Forelimb muscle (tissue), 1 donor: ENCODE results near the gene FHAD1. TPM values are rescaled to one million over a fixed set of nuclear protein-coding genes. Genes with fewer than 3 reads are reported as not detected.
"Not testable (repeated sequence)": the region's sequence is repeated elsewhere in the genome, so short reads cannot be mapped to it uniquely, and the experiment has no call there.

Source experiments
- DNase-seq: peaks from one replicate; pipeline ENCODE4 v3.0.0-alpha.2; 2013; ENCODE audit warnings: low read depth
- polyA plus RNA-seq: library from polyadenylated mRNA; unstranded; fragments of 120-200 nt; gene quantifications from one replicate; pipeline ENCODE4 v1.2.1, GENCODE V29; 2013; ENCODE audit not compliant: insufficient read length

Gene FHAD1
- polyA plus RNA-seq, 1 donor = 1.9 TPM

DNA sequence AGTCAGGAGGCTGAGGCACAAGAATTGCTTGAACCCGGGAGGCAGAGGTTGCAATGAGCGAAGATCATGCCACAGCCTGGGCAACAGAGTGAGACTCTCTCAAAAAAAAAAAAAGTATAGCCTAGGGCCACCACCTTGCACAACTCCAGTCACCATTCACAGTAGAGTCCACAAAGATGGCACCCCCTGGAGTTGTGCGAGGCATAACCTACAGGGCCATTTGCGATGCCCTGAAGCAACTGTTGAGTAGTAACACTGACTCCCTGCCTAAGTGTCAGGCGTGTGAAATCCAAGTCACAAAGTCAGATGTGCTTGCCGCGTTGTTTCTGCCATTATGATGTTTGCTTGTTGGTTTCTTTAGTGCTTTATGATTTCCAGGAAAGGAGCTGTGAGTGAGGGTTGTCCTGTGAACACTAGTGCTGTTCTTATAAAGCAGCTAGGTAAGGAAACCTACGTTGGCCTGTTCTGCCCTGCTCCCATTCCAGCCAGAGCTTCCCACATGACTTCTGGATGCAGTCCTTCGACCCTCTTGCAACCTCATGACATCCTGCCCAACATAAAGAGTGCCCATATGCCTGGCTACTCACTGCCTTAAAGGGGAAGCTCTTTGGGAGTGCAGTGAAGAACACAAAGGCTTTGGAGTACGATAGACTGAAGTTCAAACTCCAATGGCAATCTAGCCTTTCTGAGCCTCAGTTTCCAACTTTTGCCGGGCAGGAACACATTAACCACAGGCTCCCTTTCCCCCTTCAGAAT lies 29.8 kb downstream of the FHAD1 start:
- DNase-seq = no peak

DNA sequence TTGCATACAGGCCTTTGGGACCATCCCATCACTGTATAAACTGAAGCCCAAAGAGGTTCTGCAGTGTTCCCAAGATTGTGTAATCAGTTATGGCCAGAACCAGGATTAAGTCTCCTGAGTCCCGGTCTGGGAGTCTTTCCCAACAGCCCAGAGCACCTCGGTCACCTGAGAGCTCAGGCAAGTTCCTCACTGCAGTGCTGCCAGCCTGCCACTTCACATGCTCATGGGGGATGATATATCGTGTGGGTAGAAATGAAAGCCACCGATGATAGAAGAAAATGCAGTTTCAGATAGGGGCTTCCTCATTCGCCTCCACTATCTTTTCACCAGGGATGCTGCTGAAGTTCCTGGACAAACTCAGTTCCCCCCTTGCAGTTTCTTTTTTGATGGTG lies 30.4 kb downstream of the FHAD1 start:
- no peak for DNase-seq

DNA sequence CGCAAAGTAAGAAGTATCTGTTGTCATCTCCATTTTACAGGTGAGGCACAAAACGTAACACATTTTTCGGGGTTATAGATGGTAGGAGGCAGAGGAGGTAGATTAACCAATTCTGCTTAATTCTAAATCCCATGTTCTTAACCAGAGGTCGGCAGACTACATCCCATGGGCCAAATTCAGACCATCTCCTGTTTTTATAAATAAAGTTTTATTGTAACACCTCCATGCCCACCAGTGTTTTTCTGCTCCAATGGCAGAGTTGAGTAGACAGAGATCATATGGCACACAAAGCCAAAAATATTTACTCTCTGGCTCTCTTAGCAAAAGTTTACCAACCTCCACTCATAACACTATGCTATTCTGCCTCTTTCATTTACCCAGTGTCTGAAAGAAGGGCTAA lies 30.9 kb downstream of the FHAD1 start:
- no peak for DNase-seq

DNA sequence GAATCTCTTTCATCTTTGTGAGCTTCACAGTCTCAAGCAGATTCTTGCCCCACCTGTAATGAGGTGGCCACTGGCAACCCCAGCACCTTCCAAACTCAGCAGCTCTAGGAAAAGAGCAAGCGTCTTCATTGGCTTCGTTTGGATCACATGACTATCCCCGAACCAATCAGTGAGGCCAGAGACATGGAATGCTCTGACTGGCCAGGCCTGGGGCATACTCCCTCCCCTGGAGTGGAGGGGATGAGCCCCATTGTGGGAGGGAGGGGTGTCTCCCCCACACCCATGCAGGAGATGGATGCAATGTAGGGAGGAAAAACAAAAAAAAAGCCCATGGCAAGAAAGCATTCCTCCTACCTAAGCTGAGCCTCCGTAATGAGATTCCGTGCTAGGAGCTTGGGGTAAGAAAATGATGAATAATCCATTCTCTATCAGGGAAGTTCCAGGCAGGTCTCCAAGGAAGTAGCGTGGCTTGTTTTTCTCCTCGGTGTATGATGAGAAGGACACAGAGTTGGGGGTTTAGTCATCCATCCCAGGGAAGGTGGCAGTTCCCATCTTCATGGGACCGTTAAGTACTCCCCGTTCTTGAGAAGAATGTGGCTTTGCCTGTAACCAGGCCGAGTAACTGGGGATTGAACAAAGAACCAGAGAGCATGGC lies 32.7 kb downstream of the FHAD1 start:
- no peak for DNase-seq

DNA sequence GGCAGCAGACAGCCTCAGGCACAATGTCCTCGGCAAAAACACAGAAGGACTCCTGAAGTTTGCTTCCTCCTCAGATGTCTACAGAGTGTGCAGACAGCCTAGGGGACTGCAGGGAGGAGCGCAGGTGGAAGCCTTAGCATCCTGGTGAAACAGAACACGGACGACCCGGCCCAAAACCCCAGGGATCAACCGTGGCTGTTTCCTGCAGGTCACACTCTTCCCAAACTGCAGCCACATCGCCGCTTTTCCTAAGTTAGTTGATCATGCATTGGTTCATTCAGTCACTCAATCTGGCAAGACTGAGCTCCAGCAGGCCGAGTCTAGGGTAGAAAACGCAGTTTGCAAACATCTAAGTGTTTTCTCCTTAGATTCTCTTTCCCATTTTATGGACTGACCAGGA lies 33.4 kb downstream of the FHAD1 start:
- DNase-seq = no peak

DNA sequence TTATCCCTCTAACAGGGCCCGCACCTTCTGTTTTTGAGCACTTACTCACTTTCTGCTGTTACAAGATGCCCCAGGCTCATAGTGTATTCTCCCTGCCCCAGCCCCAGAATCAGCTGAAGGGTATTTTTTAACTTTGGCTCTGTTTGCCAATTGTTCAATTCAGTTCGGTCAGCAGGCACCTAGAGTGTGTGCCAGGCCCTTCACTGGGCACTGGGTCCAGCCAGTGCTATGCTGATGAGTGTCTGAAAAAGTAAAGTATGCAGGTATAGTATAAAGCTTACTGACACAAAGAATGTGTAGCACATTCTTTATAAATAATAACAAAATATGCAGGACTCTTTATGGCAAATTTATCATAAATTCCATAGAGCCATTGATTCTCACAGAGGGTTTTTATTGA lies 35.0 kb downstream of the FHAD1 start:
- no peak for DNase-seq

DNA sequence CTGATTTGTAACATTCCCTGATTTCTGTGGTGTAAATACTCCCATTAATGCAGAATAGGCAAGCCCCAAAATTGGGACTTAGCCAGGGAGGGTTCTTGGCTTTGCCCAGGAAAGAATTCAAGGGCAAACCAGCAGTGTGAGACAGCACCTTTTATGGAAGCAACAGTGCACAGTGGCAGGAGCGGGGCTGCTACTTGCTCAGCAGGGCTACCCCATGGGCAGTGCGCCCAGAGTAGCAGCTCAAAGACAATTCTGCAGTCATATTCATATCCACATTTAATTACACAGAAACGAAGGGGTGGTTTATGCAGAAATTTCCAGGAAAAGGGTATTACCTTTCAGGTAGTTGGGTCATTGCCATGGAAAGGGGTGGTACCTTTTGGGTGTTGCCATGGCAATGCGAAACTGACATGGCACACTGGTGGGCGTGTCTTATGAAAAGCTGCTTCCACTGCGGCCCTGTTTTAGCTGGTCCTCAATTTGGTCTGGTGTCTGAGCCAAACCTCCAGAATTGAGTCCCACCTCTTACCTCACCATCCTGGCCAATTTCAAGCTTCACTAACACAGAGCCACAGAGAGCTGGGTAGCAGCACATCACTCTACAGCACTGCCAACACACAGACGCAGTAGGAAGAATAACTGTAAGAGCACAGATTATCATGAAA lies 35.9 kb downstream of the FHAD1 start:
- DNase-seq = no peak

DNA sequence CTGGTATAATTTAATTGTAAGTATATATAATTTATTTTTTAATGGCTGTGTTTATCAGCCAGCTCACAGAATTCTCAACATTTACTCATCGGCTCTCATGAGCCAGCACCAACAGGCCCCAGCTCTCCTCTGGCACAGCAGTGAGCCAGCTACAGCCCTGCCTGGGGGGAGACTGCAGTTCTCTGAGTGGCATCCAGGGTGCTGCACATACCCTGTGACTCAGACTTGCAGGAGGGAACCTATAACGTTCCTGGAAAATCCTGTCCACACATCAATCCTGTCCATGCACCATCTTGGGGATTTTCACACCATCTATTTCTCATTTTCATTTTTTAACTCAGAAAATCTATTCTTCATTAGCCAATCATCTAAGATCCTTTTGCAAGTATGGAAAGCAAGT lies 36.5 kb downstream of the FHAD1 start:
- no peak for DNase-seq

DNA sequence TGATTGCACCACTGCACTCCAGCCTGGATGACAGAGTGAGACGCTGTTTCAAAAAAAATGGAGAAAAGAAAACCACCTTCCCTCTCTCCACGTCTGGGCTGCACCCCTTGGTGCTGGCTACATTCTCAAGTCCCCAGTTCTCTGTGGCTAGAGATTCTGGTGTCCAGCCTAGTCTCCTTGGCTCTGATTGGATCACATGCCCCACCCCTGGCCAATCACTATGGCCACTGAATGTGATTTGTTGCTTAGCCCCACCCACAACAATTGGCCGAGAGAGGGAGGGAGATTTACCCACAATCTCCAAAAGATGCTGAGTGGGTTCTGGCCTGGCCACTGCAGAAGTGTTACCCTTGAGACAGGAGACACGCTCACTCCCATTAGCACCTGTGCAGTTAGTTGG lies 39.4 kb downstream of the FHAD1 start:
- no peak for DNase-seq

DNA sequence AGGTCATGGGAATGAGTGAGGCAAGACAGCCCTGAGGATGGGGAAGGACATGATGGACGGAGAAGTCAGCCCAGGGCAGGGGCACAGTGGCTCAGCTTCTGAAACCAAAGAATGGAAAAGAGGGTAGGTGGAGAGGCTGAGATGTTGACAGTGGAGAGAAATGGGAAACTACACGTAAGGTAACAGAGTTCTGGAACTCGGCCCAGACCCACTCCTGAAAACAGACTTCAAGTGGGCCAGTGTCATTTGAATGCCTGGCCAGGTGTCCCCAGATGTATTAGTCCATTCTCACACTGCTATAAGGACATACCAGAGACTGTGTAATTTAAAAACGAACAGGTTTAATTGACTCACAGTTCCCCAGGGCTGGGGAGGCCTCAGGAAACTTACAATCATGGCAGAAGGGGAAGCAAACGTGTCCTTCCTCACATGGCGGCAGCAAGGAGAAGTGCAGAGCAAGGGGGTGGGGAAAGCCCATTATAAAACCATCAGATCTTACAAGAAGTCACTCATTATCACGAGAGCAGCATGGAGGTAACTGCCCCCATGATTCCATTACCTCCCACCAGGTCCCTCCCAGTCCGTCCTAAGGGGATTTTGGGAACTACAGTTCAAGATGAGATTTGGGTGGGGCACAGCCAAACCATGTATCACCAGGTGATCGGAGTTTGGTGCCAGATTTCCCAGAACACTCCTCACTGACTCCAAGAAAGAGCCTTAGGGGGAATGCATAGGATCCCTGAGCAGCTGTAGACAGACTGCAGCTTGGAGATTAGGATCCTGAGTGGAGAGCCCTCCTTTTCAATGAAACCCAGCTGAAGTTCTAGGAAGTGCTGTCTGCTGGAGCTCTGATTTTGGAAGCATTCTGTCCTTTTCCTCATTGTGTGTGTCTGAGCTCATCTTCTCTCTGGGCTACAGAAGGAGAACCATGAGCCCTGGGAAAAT lies 40.3 kb downstream of the FHAD1 start:
- DNase-seq = no peak

DNA sequence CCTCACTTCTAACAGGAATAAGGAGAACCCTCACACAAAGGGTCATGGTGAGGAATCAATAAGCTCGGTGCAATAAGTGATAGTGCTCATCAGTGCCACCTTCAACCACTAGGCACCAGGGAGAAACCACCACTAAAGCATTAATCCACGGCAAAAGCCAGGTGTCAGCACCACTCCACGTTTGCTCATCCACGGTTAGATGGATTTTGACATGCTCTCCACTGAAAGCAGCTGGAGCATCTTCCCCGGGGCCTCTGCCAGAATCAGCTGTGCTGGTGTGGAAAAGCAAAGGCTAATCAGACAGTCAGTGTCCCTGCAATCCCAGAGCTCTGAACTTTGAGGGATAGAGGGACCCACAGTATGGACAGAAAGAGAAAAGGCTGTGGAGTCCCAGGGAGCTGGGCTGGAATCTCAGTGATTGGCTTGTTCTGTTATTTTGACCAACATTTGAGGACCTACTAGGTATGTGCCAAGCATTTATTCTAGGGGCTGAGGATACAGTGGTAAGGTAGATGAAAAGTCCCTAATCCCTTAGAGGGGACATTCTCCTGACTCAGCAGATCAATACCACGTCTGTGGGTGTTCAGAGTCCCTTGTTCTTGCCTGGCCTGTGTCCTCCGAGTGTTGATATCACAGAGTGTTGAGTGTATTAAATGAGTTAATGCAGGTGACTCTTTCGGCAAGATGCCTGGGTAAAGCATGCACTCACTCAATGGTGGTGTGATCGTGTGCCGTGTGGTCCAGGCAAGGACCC lies 41.3 kb downstream of the FHAD1 start:
- no peak for DNase-seq

DNA sequence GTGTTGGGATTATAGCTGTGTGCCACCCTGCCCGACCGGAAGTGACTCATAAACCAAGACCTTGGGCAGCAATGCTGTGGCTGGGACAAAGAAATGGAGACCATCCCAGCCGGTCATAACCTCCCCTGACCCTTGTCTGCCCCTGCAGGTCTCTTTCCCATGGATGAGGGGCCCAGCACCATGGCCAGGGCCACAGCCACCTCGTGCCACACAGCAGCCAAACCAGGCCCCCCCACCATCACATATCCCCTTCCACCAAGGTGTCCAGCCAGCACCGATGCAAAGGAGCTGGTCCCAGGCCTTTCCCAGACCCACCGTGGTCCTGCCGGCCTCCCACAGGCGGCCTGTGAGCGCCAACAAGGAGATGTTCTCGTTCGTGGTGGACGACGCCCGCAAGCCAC lies 42.2 kb downstream of the FHAD1 start:
- no peak for DNase-seq

DNA sequence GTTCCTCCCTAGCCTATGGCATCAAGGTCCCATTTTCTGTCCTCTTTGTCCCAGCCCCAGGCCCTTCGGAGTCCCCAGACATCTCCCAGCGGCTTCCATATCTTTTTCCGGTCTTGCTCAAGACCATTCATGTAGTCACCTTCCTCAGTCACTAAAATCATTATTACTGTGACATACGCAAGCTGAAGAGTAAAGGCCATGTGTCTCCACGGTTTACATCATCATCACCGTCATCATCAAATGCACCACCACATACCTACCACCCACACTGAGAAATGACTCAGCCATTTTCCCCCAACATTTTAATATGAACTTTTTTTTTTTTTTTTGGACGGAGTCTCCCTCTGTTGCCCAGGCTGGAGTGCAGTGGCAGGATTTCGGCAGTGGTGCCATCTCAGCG lies 43.4 kb downstream of the FHAD1 start:
- DNase-seq = no peak

DNA sequence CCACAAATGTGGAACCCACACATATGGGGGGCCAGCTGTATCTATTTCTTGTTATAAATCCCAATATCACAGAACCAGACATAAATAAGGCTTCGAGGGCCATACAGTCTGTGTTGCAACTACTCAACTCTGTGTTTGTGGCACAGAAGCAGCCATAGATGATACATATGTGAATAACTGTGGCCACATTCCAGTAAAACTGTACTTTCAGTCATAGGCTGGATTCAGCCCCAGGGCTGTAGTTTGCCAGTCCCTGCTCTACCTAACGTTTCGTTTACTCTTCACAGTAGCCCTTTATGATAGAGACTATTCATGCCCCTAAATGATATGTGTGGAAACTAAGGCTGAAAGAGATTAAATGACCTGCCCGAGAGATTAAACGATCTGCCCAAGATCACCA lies 48.7 kb downstream of the FHAD1 start:
- no peak for DNase-seq

DNA sequence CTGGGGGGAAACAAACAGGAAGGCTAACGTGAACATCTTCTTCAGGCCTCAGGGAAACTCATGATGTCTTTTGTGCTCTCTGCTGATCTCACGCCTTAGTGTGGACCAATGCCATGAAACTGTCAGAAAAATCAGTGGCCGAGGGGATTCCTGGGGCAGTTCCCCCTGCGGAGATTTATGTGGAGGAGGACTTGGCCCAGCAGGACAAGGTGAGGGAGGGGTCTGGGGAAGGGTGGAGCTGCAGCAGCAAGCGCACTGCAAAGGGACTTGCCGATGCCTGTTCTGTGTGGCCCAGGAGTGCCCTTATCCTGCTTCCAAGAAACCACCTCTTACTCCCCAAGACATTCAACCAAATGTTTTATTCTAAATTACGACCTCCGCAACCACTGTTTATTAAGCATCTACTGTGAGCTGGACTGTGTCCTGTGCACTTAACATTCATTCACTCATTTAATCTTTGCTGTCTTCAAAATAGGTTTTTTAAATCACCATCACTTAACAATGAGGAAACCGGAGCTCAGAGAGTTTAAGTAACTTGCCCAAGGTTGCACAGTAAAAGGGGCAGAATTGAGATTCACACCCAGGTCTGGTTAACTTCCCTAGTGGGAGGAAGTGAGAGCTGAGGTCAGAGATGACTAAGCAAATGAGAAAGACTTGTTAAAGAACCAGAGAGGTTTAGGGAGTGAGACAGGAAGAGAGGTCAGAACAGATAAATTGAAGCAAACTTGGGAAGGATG lies 49.7 kb downstream of the FHAD1 start:
- no peak for DNase-seq

DNA sequence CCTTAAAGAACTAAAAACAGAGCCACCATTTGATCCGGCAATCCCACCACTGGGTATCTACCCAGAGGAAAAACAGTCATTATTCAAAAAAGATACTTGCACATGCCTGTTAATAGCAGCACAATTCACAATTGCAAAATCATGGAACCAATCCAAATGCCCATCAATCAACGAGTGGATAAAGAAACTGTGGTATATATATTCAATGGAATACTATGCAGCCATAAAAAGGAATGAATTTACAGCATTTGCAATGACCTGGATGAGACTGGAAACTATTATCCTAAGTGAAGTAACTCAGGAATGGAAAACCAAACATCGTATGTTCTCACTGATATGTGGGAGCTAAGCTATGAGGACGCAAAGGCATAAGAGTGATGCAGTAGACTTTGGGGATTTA lies 51.0 kb downstream of the FHAD1 start:
- DNase-seq = not testable (repeated sequence)

DNA sequence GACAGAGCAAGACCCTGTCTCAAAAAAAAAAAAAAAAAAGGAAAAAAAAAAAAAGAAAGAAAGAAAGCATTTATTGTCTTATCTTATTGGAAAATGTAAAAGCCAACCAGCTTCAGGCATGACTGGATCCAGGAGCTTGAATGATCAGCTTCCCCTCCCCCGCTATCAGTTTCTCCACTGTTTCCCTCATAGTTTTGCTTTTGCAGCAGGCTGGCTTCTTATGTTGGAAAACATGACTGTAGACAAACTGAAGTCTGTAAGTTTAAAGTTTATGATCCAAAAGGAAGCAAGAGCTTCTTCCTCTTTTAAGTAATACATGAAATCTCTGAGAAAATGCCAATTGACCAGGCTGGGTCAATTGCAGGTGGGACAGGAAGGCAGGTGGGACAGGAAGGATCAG lies 52.2 kb downstream of the FHAD1 start:
- no peak for DNase-seq

DNA sequence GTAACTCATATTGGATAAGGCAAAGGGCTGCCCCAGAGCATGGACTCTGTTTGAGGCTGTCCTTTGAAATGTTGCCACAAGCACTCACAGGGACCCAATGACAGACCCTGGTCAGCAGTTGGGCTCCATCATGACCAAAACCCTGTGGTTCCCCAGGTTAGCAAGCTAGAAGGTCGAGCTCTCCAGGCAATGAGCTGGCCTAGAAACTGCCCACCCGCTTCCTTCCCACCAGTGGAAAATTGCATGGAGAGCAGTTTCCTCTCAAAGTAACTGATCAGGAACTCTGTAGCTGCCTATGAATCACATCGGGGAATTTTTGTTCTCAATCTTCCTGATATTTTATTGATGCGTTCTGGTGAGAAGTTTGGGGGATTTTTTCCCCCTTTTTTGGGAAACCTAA lies 52.8 kb downstream of the FHAD1 start:
- DNase-seq = no peak

DNA sequence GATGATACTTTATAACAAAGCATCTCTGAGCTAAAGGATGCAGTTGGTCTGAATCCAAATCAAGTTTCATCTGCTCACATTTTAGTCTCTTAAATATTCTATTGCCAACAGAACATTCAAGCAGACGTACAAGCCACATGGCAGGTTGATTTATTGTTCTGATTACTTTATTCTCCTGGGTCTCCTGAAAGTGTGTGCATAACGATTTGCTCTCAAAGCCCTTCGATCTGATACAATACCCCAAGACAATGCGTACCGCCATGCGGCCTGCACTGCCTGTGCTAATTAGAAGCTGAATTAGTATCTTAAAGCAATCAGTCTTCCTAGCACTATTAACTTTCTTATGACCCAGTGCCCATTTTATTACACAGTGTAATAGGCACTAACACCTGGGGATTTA lies 56.9 kb downstream of the FHAD1 start:
- DNase-seq = no peak

DNA sequence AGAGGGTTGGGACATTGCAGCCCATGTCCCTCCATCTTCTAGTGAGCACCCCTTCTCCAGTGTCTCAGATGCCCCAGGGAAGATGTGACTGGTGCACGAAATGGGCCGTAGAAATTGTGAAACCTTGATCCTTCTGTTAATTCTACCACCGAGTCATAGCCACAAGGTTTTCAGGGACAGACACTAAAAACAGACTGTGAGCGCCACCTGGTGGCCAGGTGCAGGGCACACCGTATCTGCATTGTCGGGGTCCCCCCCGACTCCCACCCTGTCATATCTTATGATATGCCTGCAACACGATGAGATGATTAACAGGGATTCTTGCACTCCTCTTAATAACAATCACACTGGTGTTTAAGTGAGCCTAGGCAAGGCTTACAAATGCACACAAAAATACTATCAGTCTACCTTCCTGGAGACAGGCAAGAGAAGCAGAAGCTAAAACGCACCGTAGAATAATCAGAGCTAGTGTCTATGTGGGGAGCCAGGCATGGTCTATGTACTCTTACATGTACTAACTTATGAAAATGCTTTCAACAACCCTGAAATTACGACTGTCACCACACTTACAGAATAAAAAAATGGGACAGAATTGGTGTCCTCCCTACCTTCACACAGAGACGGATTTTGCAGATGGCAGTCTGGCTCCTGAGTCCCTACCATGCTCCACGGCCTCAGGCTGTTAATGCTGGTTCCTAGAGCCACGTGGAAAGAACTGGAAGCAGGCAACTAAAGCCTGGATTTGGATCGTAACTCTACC lies 57.9 kb downstream of the FHAD1 start:
- DNase-seq = no peak
